Astrocyte (in vitro differentiated cells and primary cell): ENCODE results near the gene ZNF558. TPM values are rescaled to one million over a fixed set of nuclear protein-coding genes. Genes with fewer than 3 reads are reported as not detected.

Source experiments
- DNase-seq: peaks from one replicate; pipeline ENCODE4 v3.0.0-alpha.2; 2010; ENCODE audit warnings: low read depth
- FAIRE-seq: peaks from 2 replicates; lab custom pipeline; 2011; peaks lifted over from hg19 to GRCh38; lab: Jason Lieb, UNC
- H2AFZ ChIP-seq: 2 replicates; pipeline ENCODE4 v1.6.0; 2012; ENCODE audit warnings: low read depth, low read length, inconsistent platforms
- H3K27ac ChIP-seq: 2 replicates; pipeline ENCODE4 v1.5.1; 2011; ENCODE audit warnings: low read depth, low read length, inconsistent platforms
- H3K27me3 ChIP-seq: 2 replicates; pipeline ENCODE4 v1.6.0; 2011; ENCODE audit warnings: low read length, inconsistent platforms; ENCODE audit not compliant: insufficient read depth
- H3K36me3 ChIP-seq: 2 replicates; pipeline ENCODE4 v1.5.1; 2011; ENCODE audit warnings: low read length, inconsistent platforms; ENCODE audit not compliant: insufficient read depth
- H3K4me1 ChIP-seq: 2 replicates; pipeline ENCODE4 v1.5.1; 2011; ENCODE audit warnings: low read length, inconsistent platforms; ENCODE audit not compliant: insufficient read depth
- H3K4me2 ChIP-seq: 2 replicates; pipeline ENCODE4 v1.6.0; 2012; ENCODE audit warnings: low read length, inconsistent platforms
- H3K4me3 ChIP-seq: 2 replicates; pipeline ENCODE4 v1.5.1; 2011; ENCODE audit warnings: low read depth, mild to moderate bottlenecking, low read length, inconsistent platforms; ENCODE audit not compliant: insufficient read depth
- H3K79me2 ChIP-seq: 2 replicates; pipeline ENCODE4 v1.6.0; 2012; ENCODE audit warnings: mild to moderate bottlenecking, low read length, inconsistent platforms; ENCODE audit not compliant: insufficient read depth
- H3K9ac ChIP-seq: 2 replicates; pipeline ENCODE4 v1.6.0; 2012; ENCODE audit warnings: mild to moderate bottlenecking, low read length, inconsistent platforms
- H3K9me3 ChIP-seq: 2 replicates; pipeline ENCODE4 v1.5.1; 2012; ENCODE audit warnings: low read depth, mild to moderate bottlenecking, low read length, inconsistent platforms; ENCODE audit not compliant: insufficient read depth
- H4K20me1 ChIP-seq: 2 replicates; pipeline ENCODE4 v1.6.0; 2012; ENCODE audit warnings: low read length, inconsistent platforms; ENCODE audit not compliant: insufficient read depth
- H3K27ac Mint-ChIP-seq: one replicate; pipeline ENCODE4 v1.8.0; 2021; ENCODE audit warnings: mild to moderate bottlenecking, mixed read lengths; ENCODE audit not compliant: unreplicated experiment
- H3K27me3 Mint-ChIP-seq: one replicate; pipeline ENCODE4 v1.8.0; 2021; ENCODE audit warnings: low read depth, mixed read lengths; ENCODE audit not compliant: unreplicated experiment
- H3K36me3 Mint-ChIP-seq: one replicate; pipeline ENCODE4 v1.8.0; 2021; ENCODE audit warnings: low read depth, mixed read lengths; ENCODE audit not compliant: unreplicated experiment
- H3K4me1 Mint-ChIP-seq: one replicate; pipeline ENCODE4 v1.8.0; 2021; ENCODE audit warnings: low read depth, mixed read lengths; ENCODE audit not compliant: unreplicated experiment
- H3K4me3 Mint-ChIP-seq: one replicate; pipeline ENCODE4 v1.8.0; 2021; ENCODE audit warnings: mild to moderate bottlenecking, moderate library complexity, mixed read lengths; ENCODE audit not compliant: unreplicated experiment
- H3K9me3 Mint-ChIP-seq: one replicate; pipeline ENCODE4 v1.8.0; 2021; ENCODE audit warnings: mild to moderate bottlenecking, mixed read lengths; ENCODE audit not compliant: unreplicated experiment
- CTCF ChIP-seq: IDR thresholded peaks from 2 replicates; pipeline ENCODE4 v1.5.1; 2011; ENCODE audit warnings: low read depth, mild to moderate bottlenecking, inconsistent platforms, low read length, moderate library complexity; ENCODE audit not compliant: insufficient read depth
- EZH2 ChIP-seq: IDR thresholded peaks from 2 replicates; pipeline ENCODE4 v1.6.1; 2012; ENCODE audit warnings: mild to moderate bottlenecking, low read length, inconsistent platforms; ENCODE audit not compliant: insufficient read depth
- total RNA-seq: library from RNA; stranded (reverse); gene quantifications from 2 replicates; pipeline ENCODE4 v1.2.1, GENCODE V29; 2021

Gene ZNF558
- total RNA-seq, 1 donor from 2014 or later: not detected

DNA sequence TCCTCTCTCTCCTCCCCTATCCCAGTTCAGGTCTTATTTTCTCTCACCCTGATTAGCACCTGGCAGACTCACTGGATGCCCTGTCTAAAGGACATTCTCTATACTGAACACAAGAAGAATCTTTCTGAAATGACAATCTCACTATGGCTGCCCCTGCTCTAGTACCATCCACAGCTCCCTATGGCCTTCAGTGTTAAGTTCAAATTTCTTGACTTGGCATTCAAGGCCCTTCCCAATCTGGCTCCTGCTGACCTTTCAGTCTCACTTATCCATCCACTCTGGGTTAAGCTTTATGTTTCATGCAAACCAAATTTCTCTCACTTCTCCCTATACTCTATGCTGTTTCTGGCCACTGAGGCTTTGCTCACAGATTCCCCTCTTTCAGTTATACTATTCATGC, 34.2 kb upstream of the ZNF558 start:
- Histone ChIP-seq H3K4me1 (no peaks in the 10 kb centered on the region), H4K20me1 (no peaks in the 10 kb centered on the region), H3K27ac (no peak overlapping the region), H3K79me2 (no peaks in the 10 kb centered on the region), H3K36me3 (no peaks in the 10 kb centered on the region), H3K4me2 (no peak overlapping the region), H2AFZ (no peak overlapping the region), H3K27me3 (no peaks in the 10 kb centered on the region), H3K9ac (no peak overlapping the region), H3K4me3 (no peak overlapping the region), H3K9me3 (no peaks in the 10 kb centered on the region)
- Mint-ChIP-seq H3K36me3 (no peaks in the 10 kb centered on the region), H3K9me3 (peaks cover 18% of the 10 kb centered on the region), H3K4me3 (no peak overlapping the region), H3K4me1 (no peaks in the 10 kb centered on the region), H3K27ac (no peak overlapping the region), H3K27me3 (no peaks in the 10 kb centered on the region)
- FAIRE-seq (no peak), DNase-seq (no peak)
- TF ChIP-seq EZH2: no peak
- no peak for TF ChIP-seq CTCF

GRCh38 chr19:8858260-8858659, 26.2 kb upstream of the ZNF558 start:
- H3K27ac Mint-ChIP-seq: no peak overlapping the region
- Histone ChIP-seq H3K4me3 (no peak overlapping the region), H3K4me1 (no peaks in the 10 kb centered on the region), H2AFZ (no peak overlapping the region), H3K36me3 (no peaks in the 10 kb centered on the region), H4K20me1 (no peaks in the 10 kb centered on the region), H3K79me2 (no peaks in the 10 kb centered on the region), H3K27ac (no peak overlapping the region), H3K9me3 (peaks cover 3% of the 10 kb centered on the region), H3K4me2 (no peak overlapping the region), H3K27me3 (no peaks in the 10 kb centered on the region), H3K9ac (no peak overlapping the region)
- no peak for TF ChIP-seq CTCF
- TF ChIP-seq EZH2: no peak
- peaks cover 21% of the 10 kb centered on the region for H3K9me3 Mint-ChIP-seq
- no peaks in the 10 kb centered on the region for H3K4me1 Mint-ChIP-seq
- no peak for FAIRE-seq
- H3K27me3 Mint-ChIP-seq: no peaks in the 10 kb centered on the region
- H3K4me3 Mint-ChIP-seq: no peak overlapping the region
- no peaks in the 10 kb centered on the region for H3K36me3 Mint-ChIP-seq
- no peak for DNase-seq

DNA sequence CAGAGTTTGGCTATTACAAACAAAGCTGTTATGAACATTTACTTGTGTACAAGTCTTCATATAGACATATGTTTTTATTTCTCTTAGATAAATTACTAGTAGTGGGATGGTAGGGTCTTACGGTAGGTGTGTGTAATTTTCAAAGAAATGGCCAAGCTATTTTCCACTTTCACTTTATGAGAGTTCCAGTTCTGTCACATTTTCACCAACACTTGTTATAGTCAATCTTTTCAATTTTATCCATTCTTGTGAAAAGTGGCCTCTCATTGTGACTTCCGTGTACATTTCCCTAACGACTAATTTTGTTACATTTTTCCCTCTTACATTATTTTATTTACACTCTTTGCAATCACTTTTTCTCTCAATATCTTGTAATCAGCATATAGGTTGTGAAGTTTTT, 18.4 kb upstream of the ZNF558 start:
- Histone ChIP-seq H3K4me3 (no peak overlapping the region), H3K36me3 (no peaks in the 10 kb centered on the region), H4K20me1 (no peaks in the 10 kb centered on the region), H3K9me3 (peaks cover 9% of the 10 kb centered on the region), H3K27me3 (no peaks in the 10 kb centered on the region), H3K4me1 (no peaks in the 10 kb centered on the region), H3K9ac (no peak overlapping the region), H3K79me2 (no peaks in the 10 kb centered on the region), H3K4me2 (no peak overlapping the region), H3K27ac (no peak overlapping the region), H2AFZ (no peak overlapping the region)
- Mint-ChIP-seq H3K27ac (no peak overlapping the region), H3K4me1 (no peaks in the 10 kb centered on the region), H3K4me3 (no peak overlapping the region), H3K27me3 (no peaks in the 10 kb centered on the region), H3K36me3 (no peaks in the 10 kb centered on the region), H3K9me3 (peaks cover 11% of the 10 kb centered on the region)
- DNase-seq: no peak
- TF ChIP-seq CTCF (no peak), EZH2 (no peak)
- no peak for FAIRE-seq
